ELF-1 (cell line): ENCODE measurements around the gene RASL11A.
A peak's percentile ranks its signal among the peaks of the same experiment; 100 is the strongest.
"Not testable (repeated sequence)": the region's sequence is repeated elsewhere in the genome, so short reads cannot be mapped to it uniquely, and the experiment has no call there.

Source experiments
- DNase-seq: peaks from one replicate; pipeline ENCODE4 v3.0.0-alpha.2; 2016; ENCODE audit warnings: low read depth, low spot score

RASL11A gene

GRCh38 chr13:27270594-27271520 lies at the start of gene RASL11A:
TSS of gene RASL11A (plus strand) at chr13:27270830. CDS start at chr13:27270945, 115 bp downstream.
- DNase-seq, result peak; percentile 90

GRCh38 chr13:27222100-27222499 lies 48.5 kb upstream of the RASL11A start:
- not testable (repeated sequence) for DNase-seq

- no peak for DNase-seq
Observed at GRCh38 chr13:27226991-27227390, 43.6 kb upstream of the RASL11A start.

GRCh38 chr13:27228131-27228530 lies 42.5 kb upstream of the RASL11A start:
- no peak for DNase-seq

GRCh38 chr13:27229642-27230041 lies 41.0 kb upstream of the RASL11A start:
- no peak for DNase-seq

GRCh38 chr13:27233964-27234363 lies 36.7 kb upstream of the RASL11A start:
- no peak for DNase-seq

- no peak for DNase-seq
Observed at GRCh38 chr13:27236478-27236877, 34.2 kb upstream of the RASL11A start.

GRCh38 chr13:27242702-27243101 lies 27.9 kb upstream of the RASL11A start:
- no peak for DNase-seq

GRCh38 chr13:27245610-27246009 lies 25.0 kb upstream of the RASL11A start:
- DNase-seq, result no peak

- DNase-seq, result no peak
Observed at GRCh38 chr13:27250833-27251165, 19.8 kb upstream of the RASL11A start.

GRCh38 chr13:27251166-27252091 lies 19.2 kb upstream of the RASL11A start, which contains the start of gene RPL21:
TSS of gene RPL21 (plus strand) at chr13:27251558. CDS start at chr13:27253777, 2,219 bp downstream.
- peak; percentile 96 for DNase-seq

GRCh38 chr13:27252467-27252866 lies 18.2 kb upstream of the RASL11A start:
- no peak for DNase-seq

GRCh38 chr13:27257233-27257568 lies 13.4 kb upstream of the RASL11A start:
- no peak for DNase-seq

GRCh38 chr13:27257648-27258253 lies 12.9 kb upstream of the RASL11A start:
- DNase-seq, result no peak

GRCh38 chr13:27258637-27259386 lies 11.8 kb upstream of the RASL11A start:
- DNase-seq, result no peak

- DNase-seq, result no peak
Observed at GRCh38 chr13:27259831-27260230, 10.8 kb upstream of the RASL11A start.

GRCh38 chr13:27261396-27261795 lies 9.2 kb upstream of the RASL11A start:
- DNase-seq, result no peak

GRCh38 chr13:27263438-27263837 lies 7.2 kb upstream of the RASL11A start:
- DNase-seq, result no peak

- no peak for DNase-seq
Observed at GRCh38 chr13:27264181-27264580, 6.4 kb upstream of the RASL11A start.

- no peak for DNase-seq
Observed at GRCh38 chr13:27264648-27265047, 6.0 kb upstream of the RASL11A start.

- DNase-seq, result no peak
Observed at GRCh38 chr13:27266917-27267316, 3.7 kb upstream of the RASL11A start.
